HCT116 (cell line): ENCODE measurements around the gene CHRND. TPM values are rescaled to one million over a fixed set of nuclear protein-coding genes. Genes with fewer than 3 reads are reported as not detected.

Source experiments
- ATAC-seq: fragments of 200-7000 bp; cut with Tn5 transposase; 2 replicates; pipeline ENCODE4 v1.9.1; 2020; ENCODE audit warnings: mild to moderate bottlenecking, moderate library complexity
- BruUV-seq: library from RNA; stranded (reverse); fragments of 400-500 nt; replicated peaks from 2 replicates; lab custom pipeline; 2021; lab: Mats Ljungman, UMichigan
- CTCF ChIA-PET: fragments of 300-600 bp; sonication (Branson Sonifier 250); formaldehyde crosslinking; loops from one replicate; lab custom pipeline; 2021; ENCODE audit warnings: antibody characterized with exemption; lab: Charles Lee
- POLR2A ChIA-PET: fragments of 300-600, 350-600 bp; sonication (Branson Sonifier 250); formaldehyde crosslinking; loops from one replicate; lab custom pipeline; 2021; ENCODE audit warnings: antibody characterized with exemption; lab: Charles Lee
- RAD21 ChIA-PET, 2 experiments: fragments of 300-600 bp; sonication (Branson Sonifier 250); formaldehyde crosslinking; loops; one replicate each; lab custom pipeline; 2023; ENCODE audit warnings: low total read pairs in 2 of 2; ENCODE audit not compliant: uncharacterized antibody in 2 of 2, unreplicated experiment in 2 of 2, low non-redundant PET in 1 of 2; lab: Charles Lee
- DNase-seq: peaks from one replicate; pipeline ENCODE4 v3.0.0-alpha.2; 2010; ENCODE audit warnings: low read depth, low spot score
- H2AFZ ChIP-seq: fragments of 200-600 bp; shearing (Covaris generic), sonication (generic); 2 replicates; pipeline ENCODE4 v1.6.1; 2017; ENCODE audit warnings: low read depth, mixed run types, mixed read lengths, antibody characterized with exemption, low read length; ENCODE audit not compliant: poor library complexity, severe bottlenecking
- H3K27ac ChIP-seq: 2 replicates; pipeline ENCODE4 v1.5.1; 2012; ENCODE audit warnings: low read depth, low read length
- H3K27me3 ChIP-seq: fragments of 200-600 bp; sonication (generic); 2 replicates; pipeline ENCODE4 v1.6.1; 2016; ENCODE audit warnings: mixed run types, low read length, mixed read lengths; ENCODE audit not compliant: insufficient read depth
- H3K36me3 ChIP-seq, 2 experiments: fragments of 200-500 bp in 1 of 2; fragments of 200-600 bp in 1 of 2; sonication (Bioruptor generic) in 1 of 2; sonication (generic) in 1 of 2; 2 replicates each; pipeline versions ENCODE4 v1.5.1 to v1.6.1; 2014 to 2016; ENCODE audit warnings: low read length in 2 of 2, inconsistent platforms in 1 of 2, mixed read lengths in 1 of 2, mixed run types in 1 of 2; ENCODE audit not compliant: insufficient read depth in 2 of 2, control insufficient read depth in 1 of 2
- H3K4me1 ChIP-seq, 2 experiments: fragments of 200-600 bp in 1 of 2; sonication (generic) in 1 of 2; 2 replicates each; pipeline versions ENCODE4 v1.5.1 to v1.6.1; 2012 to 2017; ENCODE audit warnings: low read length in 2 of 2, inconsistent platforms in 1 of 2, mild to moderate bottlenecking in 1 of 2, mixed read lengths in 1 of 2, mixed run types in 1 of 2, moderate library complexity in 1 of 2; ENCODE audit not compliant: insufficient read depth in 2 of 2, control insufficient read depth in 1 of 2
- H3K4me2 ChIP-seq: fragments of 200-600 bp; sonication (generic); 2 replicates; pipeline ENCODE4 v1.6.1; 2017; ENCODE audit warnings: mixed run types, low read length, mixed read lengths
- H3K4me3 ChIP-seq, 2 experiments: fragments of 200-600 bp in 1 of 2; sonication (generic) in 1 of 2; replicated peaks in 1 of 2; 2 replicates each; pipeline ENCODE4 v1.5.1; 2011 to 2016; ENCODE audit warnings: low read length in 2 of 2, control low read depth in 1 of 2, low read depth in 1 of 2, mild to moderate bottlenecking in 1 of 2, mixed read lengths in 1 of 2, mixed run types in 1 of 2
- H3K79me2 ChIP-seq: fragments of 200-600 bp; sonication (generic); 2 replicates; pipeline ENCODE4 v1.6.1; 2017; ENCODE audit warnings: mild to moderate bottlenecking, mixed run types, low read length, moderate library complexity, mixed read lengths; ENCODE audit not compliant: insufficient read depth
- H3K9ac ChIP-seq: fragments of 200-600 bp; sonication (generic); 2 replicates; pipeline ENCODE4 v1.6.1; 2016; ENCODE audit warnings: low read length, mixed read lengths
- H3K9me2 ChIP-seq: fragments of 200-600 bp; sonication (generic), shearing (Covaris generic); 2 replicates; pipeline ENCODE4 v1.6.1; 2017; ENCODE audit warnings: mixed run types, mild to moderate bottlenecking, moderate library complexity; ENCODE audit not compliant: insufficient read depth
- H3K9me3 ChIP-seq, 2 experiments: fragments of 200-500 bp in 1 of 2; fragments of 200-600 bp in 1 of 2; sonication (Bioruptor generic) in 1 of 2; sonication (generic) in 1 of 2; 2 replicates each; pipeline ENCODE4 v1.6.1; 2014 to 2017; ENCODE audit warnings: low read length in 2 of 2, mixed read lengths in 2 of 2, inconsistent platforms in 1 of 2, low read depth in 1 of 2, mild to moderate bottlenecking in 1 of 2, mixed run types in 1 of 2, moderate library complexity in 1 of 2; ENCODE audit not compliant: control insufficient read depth in 1 of 2, insufficient read depth in 1 of 2
- H4K20me1 ChIP-seq: fragments of 200-600 bp; sonication (generic), shearing (Covaris generic); 2 replicates; pipeline ENCODE4 v1.6.1; 2017; ENCODE audit warnings: mixed run types, mild to moderate bottlenecking, moderate library complexity; ENCODE audit not compliant: insufficient read depth
- CEBPB ChIP-seq: IDR thresholded peaks from 2 replicates; pipeline ENCODE4 v1.6.1; 2012; ENCODE audit warnings: low read depth
- EZH2 ChIP-seq: fragments of 200-600 bp; sonication (generic); IDR thresholded peaks from 2 replicates; pipeline ENCODE4 v1.6.1; 2017; ENCODE audit warnings: antibody characterized with exemption, mixed run types
- FOSL1 ChIP-seq: IDR thresholded peaks from 2 replicates; pipeline ENCODE4 v1.6.1; 2012; ENCODE audit warnings: low read depth
- JUND ChIP-seq: IDR thresholded peaks from 2 replicates; pipeline ENCODE4 v1.6.1; 2012
- MAX ChIP-seq: IDR thresholded peaks from 2 replicates; pipeline ENCODE4 v1.6.1; 2012
- POLR2A ChIP-seq: IDR thresholded peaks from 2 replicates; pipeline ENCODE4 v1.7.0; 2011; ENCODE audit warnings: borderline replicate concordance; ENCODE audit not compliant: insufficient read depth, insufficient read length; ENCODE audit errors: extremely low read depth
- RAD21 ChIP-seq: IDR thresholded peaks from 2 replicates; pipeline ENCODE4 v1.6.1; 2012; ENCODE audit warnings: low read depth, mild to moderate bottlenecking
- REST ChIP-seq: IDR thresholded peaks from 2 replicates; pipeline ENCODE4 v1.6.1; 2012; ENCODE audit warnings: low read depth
- SIN3A ChIP-seq: IDR thresholded peaks from 2 replicates; pipeline ENCODE4 v1.6.1; 2012; ENCODE audit warnings: low read depth
- TCF7L2 ChIP-seq: IDR thresholded peaks from 2 replicates; pipeline ENCODE4 v1.7.0; 2011; ENCODE audit warnings: borderline replicate concordance, inconsistent platforms; ENCODE audit not compliant: insufficient read depth, insufficient read length; ENCODE audit errors: extremely low read depth
- intact Hi-C: fragments of 100-400 bp; cut with micrococcal nuclease; formaldehyde crosslinking; loops from 2 replicates; pipeline ENCODE4 v1.10.0; 2022
- total RNA-seq: library from RNA; stranded (reverse); gene quantifications from one replicate; pipeline ENCODE4 v1.2.1, GENCODE V29; 2021; ENCODE audit not compliant: unreplicated experiment

Gene CHRND
- total RNA-seq, 1 experiment from 2014 or later = not detected

GRCh38 chr2:232525199-232525598 lies 761 bp upstream of the CHRND start:
- no peaks in the 10 kb centered on the region for H3K27me3 ChIP-seq
- no peaks in the 10 kb centered on the region for H3K9me2 ChIP-seq
- peaks cover 0 to 6% of the 10 kb centered on the region in 2 experiments; a peak in 1 of 4 replicates for H3K4me1 ChIP-seq
- H3K27ac ChIP-seq = no peak overlapping the region
- intact Hi-C loops = loop anchor here (10.0 kb wide), 1 partner anchor 180 kb away; no protein-coding TSS in a partner anchor
- ChIA-PET RAD21 (no interaction called here), POLR2A (no interaction called here), CTCF (no interaction called here)
- H3K9me3 ChIP-seq = no peaks in the 10 kb centered on the region
- BruUV-seq = no TSS peak
- H3K4me3 ChIP-seq = no peak overlapping the region
- H4K20me1 ChIP-seq = no peaks in the 10 kb centered on the region
- H3K79me2 ChIP-seq = no peaks in the 10 kb centered on the region
- ATAC-seq = no peak
- H3K36me3 ChIP-seq = no peaks in the 10 kb centered on the region
- no peak overlapping the region for H3K9ac ChIP-seq
- no peak overlapping the region for H2AFZ ChIP-seq
- DNase-seq = no peak
- TF ChIP-seq JUND (no peak), MAX (no peak), FOSL1 (no peak), EZH2 (no peak), RAD21 (no peak), POLR2A (no peak), SIN3A (no peak), CEBPB (no peak), REST (no peak), TCF7L2 (no peak)
- no peak overlapping the region for H3K4me2 ChIP-seq
